ENCODE data around the gene YEATS2. TPM values are rescaled to one million over a fixed set of nuclear protein-coding genes. Genes with fewer than 3 reads are reported as not detected.

Gene YEATS2
- 10 to 100 TPM in 1 of 2 donors, 1 to 10 TPM in 1; 9.2 to 12.6 TPM for total RNA-seq

DNA sequence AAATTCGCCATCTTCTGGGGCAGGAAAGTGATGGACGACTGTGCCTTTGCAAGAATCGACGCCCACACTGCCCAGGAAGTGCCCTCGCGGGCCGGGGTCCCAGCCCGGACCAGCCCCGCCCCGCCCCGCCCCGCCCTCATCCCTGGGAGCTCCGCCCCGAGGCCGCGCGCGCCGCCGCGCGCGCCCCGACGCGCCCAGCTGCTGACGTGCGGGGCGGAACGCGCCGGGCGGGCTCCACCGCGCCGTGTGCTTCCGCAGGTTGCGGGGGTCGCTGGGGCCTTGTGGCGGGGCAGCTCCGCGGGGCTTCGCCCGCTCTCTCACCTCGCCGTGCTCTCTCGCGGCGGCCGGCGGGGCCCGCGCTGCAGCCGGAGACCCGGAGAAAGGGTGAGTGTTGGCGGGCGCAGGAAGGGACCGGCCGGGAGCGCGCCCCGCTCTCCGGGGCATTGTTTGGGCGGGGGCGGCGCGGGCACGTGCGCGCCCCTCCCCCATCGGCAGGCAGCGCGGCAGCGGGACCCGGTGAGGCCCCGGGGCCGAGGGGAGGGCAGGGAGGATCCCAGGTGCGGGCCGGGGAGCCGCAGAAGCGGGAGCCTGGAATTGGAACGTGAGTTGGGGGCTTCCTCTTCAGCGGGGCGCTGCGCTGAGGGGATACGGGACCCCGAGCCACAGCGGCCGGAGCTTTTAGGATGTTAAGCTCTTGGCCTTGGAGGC, at the start of gene YEATS2:
YEATS2 (plus strand) TSS at position 188 of the 708 bp plus-strand sequence. CDS start 17,366 bp downstream, outside the sequence.
- no peaks in the 10 kb centered on the region for H3K36me3 ChIP-seq
- no peaks in the 10 kb centered on the region for H3K9me3 ChIP-seq
- TF ChIP-seq, protein P1, sequence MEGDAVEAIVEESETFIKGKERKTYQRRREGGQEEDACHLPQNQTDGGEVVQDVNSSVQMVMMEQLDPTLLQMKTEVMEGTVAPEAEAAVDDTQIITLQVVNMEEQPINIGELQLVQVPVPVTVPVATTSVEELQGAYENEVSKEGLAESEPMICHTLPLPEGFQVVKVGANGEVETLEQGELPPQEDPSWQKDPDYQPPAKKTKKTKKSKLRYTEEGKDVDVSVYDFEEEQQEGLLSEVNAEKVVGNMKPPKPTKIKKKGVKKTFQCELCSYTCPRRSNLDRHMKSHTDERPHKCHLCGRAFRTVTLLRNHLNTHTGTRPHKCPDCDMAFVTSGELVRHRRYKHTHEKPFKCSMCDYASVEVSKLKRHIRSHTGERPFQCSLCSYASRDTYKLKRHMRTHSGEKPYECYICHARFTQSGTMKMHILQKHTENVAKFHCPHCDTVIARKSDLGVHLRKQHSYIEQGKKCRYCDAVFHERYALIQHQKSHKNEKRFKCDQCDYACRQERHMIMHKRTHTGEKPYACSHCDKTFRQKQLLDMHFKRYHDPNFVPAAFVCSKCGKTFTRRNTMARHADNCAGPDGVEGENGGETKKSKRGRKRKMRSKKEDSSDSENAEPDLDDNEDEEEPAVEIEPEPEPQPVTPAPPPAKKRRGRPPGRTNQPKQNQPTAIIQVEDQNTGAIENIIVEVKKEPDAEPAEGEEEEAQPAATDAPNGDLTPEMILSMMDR (IDR thresholded peaks at IDR 0.05): no peak
- peaks cover 0 to 25% of the 10 kb centered on the region in 2 donors for H3K4me1 ChIP-seq
- H3K4me3 ChIP-seq: peak within 1 kb of the TSS; percentile 89 to 93
- no peaks in the 10 kb centered on the region for H3K27me3 ChIP-seq
- H3K27ac ChIP-seq: peak within 1 kb of the TSS; percentile 86 to 94
- DNase-seq (ENCODE audit: low spot score): no peak

- Histone ChIP-seq H3K4me1 (peaks cover 0 to 4% of the 10 kb centered on the region in 2 donors), H3K27ac (no peak overlapping the region)
Observed at GRCh38 chr3:183650554-183650953, 47.0 kb upstream of the YEATS2 start.

GRCh38 chr3:183653209-183654064, 44.2 kb upstream of the YEATS2 start:
- peaks cover 9 to 37% of the 10 kb centered on the region in 2 donors for H3K9me3 ChIP-seq
- no peaks in the 10 kb centered on the region for H3K27me3 ChIP-seq
- H3K4me3 ChIP-seq: no peak overlapping the region
- H3K36me3 ChIP-seq: peaks cover 55% of the 10 kb centered on the region
- TF ChIP-seq, protein P1 (IDR thresholded peaks at IDR 0.05): no peak
- no peak overlapping the region for H3K27ac ChIP-seq
- H3K4me1 ChIP-seq: peaks cover 0 to 8% of the 10 kb centered on the region in 2 donors
- DNase-seq (ENCODE audit: low spot score): no peak

More at GRCh38 chr3:183650554-183650953, 47.0 kb upstream of the YEATS2 start:
- Histone ChIP-seq H3K36me3 (peaks cover 74% of the 10 kb centered on the region), H3K9me3 (peaks cover 9 to 37% of the 10 kb centered on the region in 2 donors), H3K27me3 (no peaks in the 10 kb centered on the region), H3K4me3 (no peak overlapping the region)
- TF ChIP-seq, protein P1 (IDR thresholded peaks at IDR 0.05): no peak
- DNase-seq (ENCODE audit: low spot score): no peak

GRCh38 chr3:183654727-183655126, 42.9 kb upstream of the YEATS2 start:
- Histone ChIP-seq H3K9me3 (peaks cover 9 to 37% of the 10 kb centered on the region in 2 donors), H3K4me3 (no peak overlapping the region), H3K4me1 (peaks cover 0 to 11% of the 10 kb centered on the region in 2 donors), H3K27me3 (no peaks in the 10 kb centered on the region), H3K27ac (no peak overlapping the region), H3K36me3 (peaks cover 59% of the 10 kb centered on the region)
- TF ChIP-seq, protein P1 (IDR thresholded peaks at IDR 0.05): no peak
- DNase-seq (ENCODE audit: low spot score): no peak

GRCh38 chr3:183662099-183662498, 35.5 kb upstream of the YEATS2 start:
- TF ChIP-seq, protein P1 (IDR thresholded peaks at IDR 0.05): no peak
- H3K4me1 ChIP-seq: peaks cover 0 to 26% of the 10 kb centered on the region in 2 donors
- no peak overlapping the region for H3K4me3 ChIP-seq
- H3K9me3 ChIP-seq: no peaks in the 10 kb centered on the region
- peaks cover 40% of the 10 kb centered on the region for H3K36me3 ChIP-seq
- no peak for DNase-seq (ENCODE audit: low spot score)
- H3K27ac ChIP-seq: no peak overlapping the region
- H3K27me3 ChIP-seq: no peaks in the 10 kb centered on the region

Data from right atrium auricular region (tissue), 2 donors.